SH-SY5Y (cell line): ENCODE data around the gene C9orf85.

Experiments used
- GATA2 ChIP-seq: IDR thresholded peaks from 2 replicates; pipeline ENCODE4 v1.6.1; 2011; ENCODE audit warnings: mild to moderate bottlenecking, low read depth, low read length
- GATA3 ChIP-seq: IDR thresholded peaks from 2 replicates; pipeline ENCODE4 v1.6.1; 2011; ENCODE audit warnings: low read depth, mild to moderate bottlenecking, low read length, moderate library complexity

C9orf85 gene

GRCh38 chr9:71911061-71911907 is at the start of gene C9orf85, which contains the start of gene ABHD17B:
TSS of gene C9orf85 (plus strand) at chr9:71911639. CDS start at chr9:71911735, 96 bp downstream.
TSS of gene ABHD17B (minus strand) at chr9:71911193. CDS start at chr9:71875080, 36,113 bp downstream.
- TF ChIP-seq GATA2 (no peak), GATA3 (no peak)

- TF ChIP-seq GATA3 = no peak
- no peak for TF ChIP-seq GATA2
Observed at GRCh38 chr9:71863631-71864030, 47.8 kb upstream of the C9orf85 start.

GRCh38 chr9:71875345-71875744 is 36.1 kb upstream of the C9orf85 start:
- TF ChIP-seq GATA2 = no peak
- no peak for TF ChIP-seq GATA3

GRCh38 chr9:71876106-71876505 is 35.3 kb upstream of the C9orf85 start:
- TF ChIP-seq GATA3 = no peak
- no peak for TF ChIP-seq GATA2

GRCh38 chr9:71876829-71877228 is 34.6 kb upstream of the C9orf85 start:
- TF ChIP-seq GATA3 (no peak), GATA2 (no peak)

GRCh38 chr9:71878327-71879274 is 32.8 kb upstream of the C9orf85 start:
- TF ChIP-seq GATA3 = no peak
- no peak for TF ChIP-seq GATA2

GRCh38 chr9:71879644-71880174 is 31.7 kb upstream of the C9orf85 start:
- no peak for TF ChIP-seq GATA3
- no peak for TF ChIP-seq GATA2

GRCh38 chr9:71884005-71884404 is 27.4 kb upstream of the C9orf85 start:
- no peak for TF ChIP-seq GATA3
- TF ChIP-seq GATA2 = no peak

- no peak for TF ChIP-seq GATA2
- TF ChIP-seq GATA3 = no peak
Observed at GRCh38 chr9:71885467-71885866, 26.0 kb upstream of the C9orf85 start.

GRCh38 chr9:71886015-71886414 is 25.4 kb upstream of the C9orf85 start:
- TF ChIP-seq GATA2 = no peak
- no peak for TF ChIP-seq GATA3

GRCh38 chr9:71886541-71886940 is 24.9 kb upstream of the C9orf85 start:
- TF ChIP-seq GATA3 = no peak
- TF ChIP-seq GATA2 = no peak

GRCh38 chr9:71887362-71887761 is 24.1 kb upstream of the C9orf85 start:
- no peak for TF ChIP-seq GATA3
- TF ChIP-seq GATA2 = no peak

- TF ChIP-seq GATA3 (no peak), GATA2 (no peak)
Observed at GRCh38 chr9:71890042-71890679, 21.3 kb upstream of the C9orf85 start.

GRCh38 chr9:71891557-71892189 is 19.8 kb upstream of the C9orf85 start:
- TF ChIP-seq GATA2 = no peak
- no peak for TF ChIP-seq GATA3
